ENCODE measurements around the gene THOC6.
"Not testable (repeated sequence)": the region's sequence is repeated elsewhere in the genome, so short reads cannot be mapped to it uniquely, and the experiment has no call there.

Gene THOC6

GRCh38 chr16:3030222-3031212 is 6.7 kb downstream of the THOC6 start:
- DNase-seq (ENCODE audit: low read depth), result no peak

DNA sequence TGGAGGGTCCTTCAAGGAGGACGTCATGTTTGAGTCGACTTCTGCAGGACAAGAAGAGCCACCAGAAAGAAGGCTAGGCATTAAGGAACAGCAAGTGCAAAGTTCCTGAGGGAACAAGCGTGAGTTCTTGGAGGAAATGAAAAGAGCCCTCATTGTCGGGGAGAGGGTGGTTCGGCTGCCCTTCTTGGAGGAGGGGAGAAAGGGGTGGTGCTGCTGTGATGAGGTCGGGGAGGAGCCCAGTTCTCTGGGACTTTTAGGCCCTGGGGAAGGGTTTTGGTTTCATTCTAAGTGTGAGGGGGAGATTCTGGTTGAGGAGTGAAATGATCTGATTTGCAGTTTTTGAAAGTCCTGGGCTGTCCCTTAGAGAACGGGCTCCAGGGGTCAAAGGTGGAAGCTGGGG is 8.8 kb downstream of the THOC6 start:
- DNase-seq (ENCODE audit: low read depth), result no peak

- no peak for DNase-seq (ENCODE audit: low read depth)
Observed at GRCh38 chr16:3035289-3035971, 11.6 kb downstream of the THOC6 start.

DNA sequence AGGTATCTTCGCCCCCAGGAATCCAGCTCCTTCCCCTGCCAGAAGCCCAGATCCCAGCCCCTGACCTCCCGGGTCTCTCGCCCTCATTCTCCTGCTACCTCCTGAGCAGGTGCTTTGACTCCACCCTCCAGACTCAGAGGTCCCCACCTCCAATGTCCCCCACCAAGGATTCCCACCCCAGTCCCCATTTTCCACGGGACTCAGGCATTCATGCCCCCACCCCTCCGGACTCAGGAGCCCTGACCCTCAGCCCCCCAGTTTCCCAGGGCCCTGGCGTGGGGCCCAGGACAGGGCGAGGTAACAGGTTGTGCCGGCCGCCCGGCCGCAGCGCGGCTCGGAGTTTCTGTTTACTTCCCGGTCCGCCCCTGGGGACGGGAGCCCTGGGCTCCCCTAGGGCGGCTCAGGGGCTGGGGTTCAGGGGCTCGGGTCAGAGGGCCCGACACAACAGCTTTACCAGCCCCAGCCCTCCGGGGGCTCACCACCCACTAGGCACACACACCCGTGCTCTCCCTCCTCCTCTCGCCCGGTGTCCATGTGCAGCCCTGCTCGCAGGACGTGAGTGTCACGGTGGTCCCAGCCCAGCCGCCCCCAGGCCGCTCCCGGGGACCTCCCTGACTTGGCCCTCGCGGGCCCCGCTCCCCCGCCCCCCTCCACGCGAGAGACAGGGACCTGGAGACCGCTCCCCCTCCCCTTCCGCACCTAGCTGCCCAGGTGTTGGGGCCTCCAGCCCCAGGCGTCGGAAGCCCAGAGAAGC is 12.3 kb downstream of the THOC6 start:
- DNase-seq (ENCODE audit: low read depth), result no peak

DNA sequence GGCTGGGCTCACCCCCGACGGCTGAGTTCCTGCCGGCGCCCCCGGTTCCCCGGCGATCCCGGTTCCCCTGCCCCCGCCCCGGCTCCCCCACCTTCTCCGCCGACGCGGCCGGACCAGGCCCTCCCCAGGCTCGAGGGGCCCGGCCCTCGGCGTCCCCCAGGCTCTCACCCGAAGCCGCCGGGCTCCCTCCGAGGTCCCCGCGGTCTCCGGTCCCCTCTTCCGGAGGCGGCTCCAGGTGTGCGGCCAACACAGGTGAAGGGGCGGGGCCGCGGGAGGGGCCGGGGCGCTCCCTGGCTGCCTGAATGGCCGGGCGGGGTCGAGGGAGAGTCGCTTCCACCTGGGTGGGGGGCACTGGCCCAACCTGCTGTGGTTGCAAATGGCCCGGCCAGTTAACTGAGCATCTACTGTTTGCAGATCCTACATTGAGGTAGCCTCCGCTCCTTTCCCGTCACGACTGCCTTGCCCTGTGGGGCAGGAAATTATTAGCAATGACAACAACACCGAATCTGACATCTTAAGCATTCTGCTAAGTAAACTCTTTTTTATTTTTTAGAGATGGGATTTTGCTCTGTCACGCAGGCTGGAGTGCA is 13.0 kb downstream of the THOC6 start, which contains the start of gene BICDL2:
Gene BICDL2, minus strand, starts transcription at position 219 of the 590 bp plus-strand sequence. CDS start 1,448 bp downstream, outside the sequence.
- no peak for DNase-seq (ENCODE audit: low read depth)

- DNase-seq (ENCODE audit: low read depth), result no peak
Observed at GRCh38 chr16:3038256-3038655, 14.4 kb downstream of the THOC6 start.

GRCh38 chr16:3038896-3039295 is 15.1 kb downstream of the THOC6 start:
- DNase-seq (ENCODE audit: low read depth), result no peak

DNA sequence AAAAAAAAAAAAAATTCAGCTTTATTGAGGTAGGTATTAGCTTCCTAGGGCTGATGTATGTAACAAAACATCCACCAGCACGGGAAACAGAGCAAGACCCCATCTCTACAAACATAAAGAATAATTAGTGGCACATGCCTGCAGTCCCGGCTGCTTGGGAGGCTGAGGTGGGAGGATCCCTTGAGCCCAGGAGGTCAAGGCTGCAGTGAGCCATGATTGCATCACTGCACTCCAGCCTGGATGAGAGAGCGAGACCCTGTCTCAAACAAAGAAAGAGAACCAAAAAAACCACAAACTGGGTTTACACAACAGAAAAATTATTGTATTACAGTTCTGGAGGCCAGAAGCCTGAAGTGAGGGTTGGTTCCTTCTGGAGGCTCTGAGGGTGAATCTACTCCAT is 18.5 kb downstream of the THOC6 start:
- no peak for DNase-seq (ENCODE audit: low read depth)

GRCh38 chr16:3044708-3045107 is 20.9 kb downstream of the THOC6 start:
- no peak for DNase-seq (ENCODE audit: low read depth)

GRCh38 chr16:3045758-3046640 is 22.2 kb downstream of the THOC6 start, which contains the start of gene MMP25:
TSS of gene MMP25 (plus strand) at chr16:3046561. CDS start at chr16:3046918, 357 bp downstream.
- DNase-seq (ENCODE audit: low read depth), result no peak

- DNase-seq (ENCODE audit: low read depth), result no peak
Observed at GRCh38 chr16:3046641-3047386, 23.0 kb downstream of the THOC6 start.

DNA sequence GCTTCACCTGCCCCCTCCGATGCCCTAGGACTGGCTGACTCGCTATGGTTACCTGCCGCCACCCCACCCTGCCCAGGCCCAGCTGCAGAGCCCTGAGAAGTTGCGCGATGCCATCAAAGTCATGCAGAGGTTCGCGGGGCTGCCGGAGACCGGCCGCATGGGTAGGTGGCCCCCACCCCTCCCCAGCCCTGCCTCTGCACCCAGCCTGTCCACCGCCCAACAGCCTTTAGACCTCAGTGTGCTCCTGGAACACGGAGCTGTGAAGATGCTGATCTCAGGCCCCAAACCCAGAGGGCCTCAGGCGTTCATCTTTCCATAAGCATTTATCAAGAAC is 23.5 kb downstream of the THOC6 start:
- DNase-seq (ENCODE audit: low read depth), result no peak

DNA sequence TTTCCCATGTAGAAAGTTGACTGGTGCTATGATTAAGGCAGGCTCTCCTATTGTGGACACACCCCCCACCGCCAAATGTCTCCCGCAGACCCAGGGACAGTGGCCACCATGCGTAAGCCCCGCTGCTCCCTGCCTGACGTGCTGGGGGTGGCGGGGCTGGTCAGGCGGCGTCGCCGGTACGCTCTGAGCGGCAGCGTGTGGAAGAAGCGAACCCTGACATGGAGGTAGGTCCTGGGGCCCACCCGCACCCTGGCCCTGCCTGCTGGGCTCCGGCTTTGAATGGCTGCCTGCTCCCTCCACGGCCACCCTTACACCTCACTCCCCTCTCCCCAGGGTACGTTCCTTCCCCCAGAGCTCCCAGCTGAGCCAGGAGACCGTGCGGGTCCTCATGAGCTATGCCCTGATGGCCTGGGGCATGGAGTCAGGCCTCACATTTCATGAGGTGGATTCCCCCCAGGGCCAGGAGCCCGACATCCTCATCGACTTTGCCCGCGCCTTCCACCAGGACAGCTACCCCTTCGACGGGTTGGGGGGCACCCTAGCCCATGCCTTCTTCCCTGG is 26.2 kb downstream of the THOC6 start:
- DNase-seq (ENCODE audit: low read depth), result no peak

DNA sequence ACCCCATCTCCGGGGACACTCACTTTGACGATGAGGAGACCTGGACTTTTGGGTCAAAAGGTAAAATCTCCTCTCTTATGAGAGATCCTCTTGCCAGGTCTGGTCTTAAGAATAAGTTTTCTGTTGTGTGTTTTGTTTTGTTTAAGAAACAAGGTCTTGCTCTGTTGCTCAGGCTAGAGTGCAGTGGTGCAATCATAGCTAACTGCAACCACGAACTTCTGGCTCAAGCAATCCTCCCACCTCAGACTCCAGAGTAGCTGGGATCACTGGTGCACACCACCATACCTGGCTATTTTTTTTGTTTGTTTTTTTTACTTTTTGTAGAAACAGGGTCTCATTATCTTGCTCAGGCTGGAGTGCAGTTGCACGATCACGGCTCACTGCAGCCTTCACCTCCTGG is 26.7 kb downstream of the THOC6 start:
- DNase-seq (ENCODE audit: low read depth), result no peak

DNA sequence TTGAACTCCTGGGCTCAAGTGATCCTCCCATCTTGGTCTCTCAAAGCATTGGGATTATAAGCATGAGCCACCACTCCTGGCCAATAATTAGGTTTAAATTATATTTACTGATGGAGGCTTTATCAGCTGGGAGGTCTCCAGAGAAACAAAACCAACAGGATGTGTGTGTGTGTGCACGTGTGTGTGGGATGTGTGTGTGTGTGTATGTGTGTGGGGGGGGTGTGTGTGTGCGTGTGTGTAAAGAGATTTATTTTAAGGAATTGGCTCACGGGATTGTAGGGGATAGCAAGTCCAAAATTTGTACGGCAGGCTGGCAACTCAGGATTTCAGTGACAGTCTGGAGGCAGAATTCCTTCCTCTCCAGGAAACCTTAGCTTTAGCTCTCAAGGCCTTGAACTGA is 27.2 kb downstream of the THOC6 start:
- no peak for DNase-seq (ENCODE audit: low read depth)

DNA sequence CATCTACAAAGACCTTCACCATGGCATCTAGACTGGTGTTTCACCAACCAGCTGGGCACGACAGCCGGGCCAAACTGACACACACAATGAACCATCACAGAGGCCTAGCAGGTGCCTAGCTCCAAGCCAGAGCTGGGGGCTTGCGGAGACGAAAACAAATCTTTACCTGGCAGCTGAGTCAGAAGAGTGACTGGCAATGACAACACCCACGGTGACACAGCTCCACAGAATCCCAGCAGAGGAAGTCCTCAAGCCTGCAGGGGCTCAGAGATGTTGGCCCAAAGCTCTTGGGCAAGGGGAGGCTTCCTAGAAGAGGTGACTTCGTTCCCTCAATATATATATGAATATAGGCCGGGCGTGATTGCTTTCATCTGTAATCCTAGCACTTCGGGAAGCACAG is 27.7 kb downstream of the THOC6 start:
- DNase-seq (ENCODE audit: low read depth), result no peak

DNA sequence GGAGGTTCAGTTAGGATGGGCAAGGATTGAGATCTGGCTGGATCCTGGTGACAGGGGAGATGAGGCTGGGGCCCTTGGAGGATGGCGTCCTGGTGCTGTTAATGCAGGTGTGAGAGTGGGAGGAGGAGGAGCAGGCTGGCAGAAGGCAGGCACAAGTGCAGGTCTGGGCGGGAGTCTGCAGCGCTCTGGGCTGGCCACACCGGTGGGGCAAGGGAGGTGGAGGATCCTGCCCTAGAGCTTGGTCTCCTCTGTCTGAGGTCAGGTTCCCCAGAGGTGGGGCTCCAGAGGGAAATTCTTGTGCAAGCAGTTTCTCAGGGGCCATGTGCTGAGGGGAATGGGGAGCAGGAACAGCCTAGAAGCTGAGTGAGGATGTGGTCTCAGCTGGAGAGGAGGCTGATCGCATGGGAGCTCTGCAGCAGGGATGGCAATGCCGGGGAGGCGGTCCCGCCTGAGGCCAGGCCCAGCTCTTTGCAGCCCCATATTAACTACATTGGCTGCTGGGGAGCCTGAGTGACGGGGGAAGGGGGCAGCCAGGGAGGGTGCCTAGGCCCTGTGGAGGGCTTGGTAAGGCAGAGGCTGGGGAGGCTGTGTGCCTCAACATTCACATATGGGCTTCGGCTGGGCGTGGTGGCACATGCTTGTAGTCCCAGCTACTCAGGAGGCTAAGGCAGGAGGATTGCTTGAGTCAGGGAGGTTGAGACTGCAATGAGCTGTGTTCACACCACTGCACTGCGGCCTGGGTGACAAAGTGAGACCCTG is 28.9 kb downstream of the THOC6 start:
- DNase-seq (ENCODE audit: low read depth), result not testable (repeated sequence)

- DNase-seq (ENCODE audit: low read depth), result not testable (repeated sequence)
Observed at GRCh38 chr16:3053330-3053710, 29.5 kb downstream of the THOC6 start.
